Measurements from ENCODE around the gene ZBTB24.

DNA sequence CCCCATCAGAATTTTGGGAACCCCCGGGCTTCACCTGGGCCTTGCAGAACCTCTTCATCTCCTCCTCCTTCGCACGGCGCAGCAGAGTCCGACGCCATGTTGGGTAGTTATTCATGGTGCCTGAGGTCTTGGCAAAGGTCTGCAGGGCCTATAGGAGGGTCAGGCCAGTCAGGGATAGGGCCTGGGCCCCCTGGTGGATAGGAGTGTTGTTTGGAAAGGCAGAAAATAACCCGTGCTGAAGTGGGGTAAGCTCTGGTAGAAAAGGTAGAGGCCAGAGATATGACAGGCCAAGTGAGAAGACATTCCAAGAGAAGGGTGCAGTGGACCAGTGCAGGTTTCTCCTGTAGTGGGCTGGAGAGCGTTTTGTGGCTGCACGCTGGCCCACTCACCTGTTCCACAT, 37.6 kb downstream of the ZBTB24 start:
- TF ChIP-seq, protein P1, sequence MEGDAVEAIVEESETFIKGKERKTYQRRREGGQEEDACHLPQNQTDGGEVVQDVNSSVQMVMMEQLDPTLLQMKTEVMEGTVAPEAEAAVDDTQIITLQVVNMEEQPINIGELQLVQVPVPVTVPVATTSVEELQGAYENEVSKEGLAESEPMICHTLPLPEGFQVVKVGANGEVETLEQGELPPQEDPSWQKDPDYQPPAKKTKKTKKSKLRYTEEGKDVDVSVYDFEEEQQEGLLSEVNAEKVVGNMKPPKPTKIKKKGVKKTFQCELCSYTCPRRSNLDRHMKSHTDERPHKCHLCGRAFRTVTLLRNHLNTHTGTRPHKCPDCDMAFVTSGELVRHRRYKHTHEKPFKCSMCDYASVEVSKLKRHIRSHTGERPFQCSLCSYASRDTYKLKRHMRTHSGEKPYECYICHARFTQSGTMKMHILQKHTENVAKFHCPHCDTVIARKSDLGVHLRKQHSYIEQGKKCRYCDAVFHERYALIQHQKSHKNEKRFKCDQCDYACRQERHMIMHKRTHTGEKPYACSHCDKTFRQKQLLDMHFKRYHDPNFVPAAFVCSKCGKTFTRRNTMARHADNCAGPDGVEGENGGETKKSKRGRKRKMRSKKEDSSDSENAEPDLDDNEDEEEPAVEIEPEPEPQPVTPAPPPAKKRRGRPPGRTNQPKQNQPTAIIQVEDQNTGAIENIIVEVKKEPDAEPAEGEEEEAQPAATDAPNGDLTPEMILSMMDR (IDR thresholded peaks at IDR 0.05; ENCODE audit: low read depth, low read length, missing input control): no peak
- TF ChIP-seq RAD21 (IDR thresholded peaks at IDR 0.05) (peak in 1 of 2 donors; percentile 6), FOXA1 (IDR thresholded peaks at IDR 0.05) (no peak)
- TF ChIP-seq, protein P2, sequence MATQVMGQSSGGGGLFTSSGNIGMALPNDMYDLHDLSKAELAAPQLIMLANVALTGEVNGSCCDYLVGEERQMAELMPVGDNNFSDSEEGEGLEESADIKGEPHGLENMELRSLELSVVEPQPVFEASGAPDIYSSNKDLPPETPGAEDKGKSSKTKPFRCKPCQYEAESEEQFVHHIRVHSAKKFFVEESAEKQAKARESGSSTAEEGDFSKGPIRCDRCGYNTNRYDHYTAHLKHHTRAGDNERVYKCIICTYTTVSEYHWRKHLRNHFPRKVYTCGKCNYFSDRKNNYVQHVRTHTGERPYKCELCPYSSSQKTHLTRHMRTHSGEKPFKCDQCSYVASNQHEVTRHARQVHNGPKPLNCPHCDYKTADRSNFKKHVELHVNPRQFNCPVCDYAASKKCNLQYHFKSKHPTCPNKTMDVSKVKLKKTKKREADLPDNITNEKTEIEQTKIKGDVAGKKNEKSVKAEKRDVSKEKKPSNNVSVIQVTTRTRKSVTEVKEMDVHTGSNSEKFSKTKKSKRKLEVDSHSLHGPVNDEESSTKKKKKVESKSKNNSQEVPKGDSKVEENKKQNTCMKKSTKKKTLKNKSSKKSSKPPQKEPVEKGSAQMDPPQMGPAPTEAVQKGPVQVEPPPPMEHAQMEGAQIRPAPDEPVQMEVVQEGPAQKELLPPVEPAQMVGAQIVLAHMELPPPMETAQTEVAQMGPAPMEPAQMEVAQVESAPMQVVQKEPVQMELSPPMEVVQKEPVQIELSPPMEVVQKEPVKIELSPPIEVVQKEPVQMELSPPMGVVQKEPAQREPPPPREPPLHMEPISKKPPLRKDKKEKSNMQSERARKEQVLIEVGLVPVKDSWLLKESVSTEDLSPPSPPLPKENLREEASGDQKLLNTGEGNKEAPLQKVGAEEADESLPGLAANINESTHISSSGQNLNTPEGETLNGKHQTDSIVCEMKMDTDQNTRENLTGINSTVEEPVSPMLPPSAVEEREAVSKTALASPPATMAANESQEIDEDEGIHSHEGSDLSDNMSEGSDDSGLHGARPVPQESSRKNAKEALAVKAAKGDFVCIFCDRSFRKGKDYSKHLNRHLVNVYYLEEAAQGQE (IDR thresholded peaks at IDR 0.05): no peak
